A673 (cell line): ENCODE results near the gene KIAA0232. TPM values are rescaled to one million over a fixed set of nuclear protein-coding genes. Genes with fewer than 3 reads are reported as not detected.
"Not testable (repeated sequence)": the region's sequence is repeated elsewhere in the genome, so short reads cannot be mapped to it uniquely, and the experiment has no call there.

Experiments
- BruUV-seq: library from RNA; stranded (reverse); fragments of 400-500 nt; replicated peaks from 2 replicates; lab custom pipeline; 2021; lab: Mats Ljungman, UMichigan
- CTCF ChIA-PET: fragments of 300-600 bp; sonication (Branson Sonifier 250); formaldehyde crosslinking; loops from one replicate; lab custom pipeline; 2022; ENCODE audit warnings: antibody characterized with exemption; lab: Charles Lee
- POLR2A ChIA-PET: fragments of 300-600 bp; sonication (Branson Sonifier 250); formaldehyde crosslinking; loops from one replicate; lab custom pipeline; 2022; ENCODE audit warnings: antibody characterized with exemption; ENCODE audit not compliant: low non-redundant PET; lab: Charles Lee
- DNase-seq: peaks from one replicate; pipeline ENCODE4 v3.0.0-alpha.2; 2015; ENCODE audit warnings: low spot score
- H3K27ac ChIP-seq: fragments of 200-600 bp; sonication (generic); 2 replicates; pipeline ENCODE4 v1.5.1; 2016; ENCODE audit warnings: mixed run types, low read depth, mild to moderate bottlenecking, mixed read lengths, antibody characterized with exemption, low read length; ENCODE audit not compliant: poor library complexity, severe bottlenecking
- H3K27me3 ChIP-seq: fragments of 200-600 bp; sonication (generic); replicated peaks from 2 replicates; pipeline ENCODE4 v1.6.1; 2017; ENCODE audit warnings: mixed run types, low read depth, mild to moderate bottlenecking, mixed read lengths, antibody characterized with exemption, low read length; ENCODE audit not compliant: insufficient read depth, poor library complexity
- H3K36me3 ChIP-seq: fragments of 200-600 bp; sonication (generic); 2 replicates; pipeline ENCODE4 v1.6.1; 2016; ENCODE audit warnings: mixed run types, mild to moderate bottlenecking, mixed read lengths, antibody characterized with exemption, low read length; ENCODE audit not compliant: insufficient read depth, poor library complexity, severe bottlenecking
- H3K4me1 ChIP-seq: fragments of 200-600 bp; sonication (generic); 2 replicates; pipeline ENCODE4 v1.6.1; 2017; ENCODE audit warnings: mixed run types, mild to moderate bottlenecking, mixed read lengths, antibody characterized with exemption, low read length; ENCODE audit not compliant: insufficient read depth, poor library complexity, severe bottlenecking
- H3K4me3 ChIP-seq: fragments of 200-600 bp; sonication (generic); 2 replicates; pipeline ENCODE4 v1.5.1; 2016; ENCODE audit warnings: low read depth, mixed run types, mild to moderate bottlenecking, mixed read lengths, low read length; ENCODE audit not compliant: poor library complexity, severe bottlenecking
- H3K9me3 ChIP-seq: fragments of 200-600 bp; sonication (generic); 2 replicates; pipeline ENCODE4 v1.6.1; 2016; ENCODE audit warnings: mixed run types, low read depth, mild to moderate bottlenecking, mixed read lengths, antibody characterized with exemption, low read length; ENCODE audit not compliant: poor library complexity, severe bottlenecking
- CTCF ChIP-seq: fragments of 300-800, 200-600 bp; sonication (generic); conservative IDR thresholded peaks from 2 replicates; pipeline ENCODE4 v1.5.1; 2017; ENCODE audit warnings: low read depth, mild to moderate bottlenecking, antibody characterized with exemption, low read length, moderate library complexity, mixed read lengths
- EZH2 ChIP-seq: fragments of 200-600 bp; sonication (generic); IDR thresholded peaks from 2 replicates; pipeline ENCODE4 v1.6.1; 2017; ENCODE audit warnings: borderline replicate concordance, low read depth, mild to moderate bottlenecking, mixed read lengths, antibody characterized with exemption, low read length; ENCODE audit not compliant: poor library complexity, severe bottlenecking
- intact Hi-C: fragments of 100-400 bp; cut with micrococcal nuclease; formaldehyde crosslinking; loops from one replicate; pipeline ENCODE4 v1.10.0; 2022; ENCODE audit not compliant: unreplicated experiment
- total RNA-seq: library from RNA; stranded (reverse); gene quantifications from 2 replicates; pipeline ENCODE4 v1.2.3, GENCODE V29; 2021

The KIAA0232 gene
- total RNA-seq, 1 experiment from 2014 or later, result 30.2 TPM

- Histone ChIP-seq H3K4me3 (peak overlapping the region; percentile 89), H3K9me3 (no peaks in the 10 kb centered on the region), H3K4me1 (peaks cover 9% of the 10 kb centered on the region), H3K36me3 (no peaks in the 10 kb centered on the region), H3K27me3 (no peaks in the 10 kb centered on the region), H3K27ac (peak overlapping the region; percentile 40)
- CTCF ChIA-PET, result interaction anchor here (1.2 kb wide), 1 partner anchor 24 kb away, joined by 5 read pairs; no protein-coding TSS in a partner anchor
- POLR2A ChIA-PET, result no interaction called here
- no TSS peak for BruUV-seq
- TF ChIP-seq CTCF, result no peak
- TF ChIP-seq EZH2, result no peak
- peak; percentile 55 for DNase-seq
- intact Hi-C loops, result loop anchor here (1.0 to 10.0 kb wide), 2 partner anchors 77 to 165 kb away; no protein-coding TSS in a partner anchor
Observed at GRCh38 chr4:6909970-6910339, 127.4 kb downstream of the KIAA0232 start.

GRCh38 chr4:6910340-6910959 is 127.9 kb downstream of the KIAA0232 start:
- intact Hi-C loops, result loop anchor here (1.0 kb wide), 1 partner anchor 77 kb away; no protein-coding TSS in a partner anchor
- H3K27ac ChIP-seq, result peak overlapping the region; percentile 40
- ChIA-PET CTCF (no interaction called here), POLR2A (no interaction called here)
- H3K36me3 ChIP-seq, result no peaks in the 10 kb centered on the region
- TF ChIP-seq EZH2, result no peak
- peak; percentile 28; the same call in 1 of the 2 replicates for TF ChIP-seq CTCF
- H3K4me3 ChIP-seq, result peak overlapping the region; percentile 89
- H3K4me1 ChIP-seq, result peaks cover 9% of the 10 kb centered on the region
- peak; percentile 53 for DNase-seq
- no peaks in the 10 kb centered on the region for H3K27me3 ChIP-seq
- TSS peak; percentile 42 for BruUV-seq
- no peaks in the 10 kb centered on the region for H3K9me3 ChIP-seq

GRCh38 chr4:6910960-6911874 is 128.7 kb downstream of the KIAA0232 start:
- Histone ChIP-seq H3K4me1 (peaks cover 12% of the 10 kb centered on the region), H3K27me3 (no peaks in the 10 kb centered on the region), H3K27ac (no peak overlapping the region), H3K36me3 (no peaks in the 10 kb centered on the region), H3K9me3 (no peaks in the 10 kb centered on the region), H3K4me3 (peak overlapping the region; percentile 89)
- intact Hi-C loops, result loop anchor here (1.0 kb wide), 1 partner anchor 76 kb away; no protein-coding TSS in a partner anchor
- no TSS peak for BruUV-seq
- ChIA-PET POLR2A (no interaction called here), CTCF (no interaction called here)
- TF ChIP-seq CTCF (no peak), EZH2 (no peak)
- no peak for DNase-seq

GRCh38 chr4:6911917-6912316 is 129.4 kb downstream of the KIAA0232 start:
- intact Hi-C loops, result not testable (repeated sequence)

More at GRCh38 chr4:6911917-6912316, 129.4 kb downstream of the KIAA0232 start:
- BruUV-seq, H3K4me3 ChIP-seq, H3K27me3 ChIP-seq, H3K36me3 ChIP-seq, H3K9me3 ChIP-seq, H3K27ac ChIP-seq, CTCF ChIA-PET, POLR2A ChIA-PET, DNase-seq: not testable (repeated sequence)
- peaks cover 19% of the 10 kb centered on the region for H3K4me1 ChIP-seq
